Measurements from ENCODE around the gene WDR70. TPM values are rescaled to one million over a fixed set of nuclear protein-coding genes. Genes with fewer than 3 reads are reported as not detected.
"Not testable (repeated sequence)": the region's sequence is repeated elsewhere in the genome, so short reads cannot be mapped to it uniquely, and the experiment has no call there.

Gene WDR70
- total and polyA plus RNA-seq, 2 donors (not counting 1 experiment from before 2014, with no cell fraction given) = 31.4 to 34.0 TPM

DNA sequence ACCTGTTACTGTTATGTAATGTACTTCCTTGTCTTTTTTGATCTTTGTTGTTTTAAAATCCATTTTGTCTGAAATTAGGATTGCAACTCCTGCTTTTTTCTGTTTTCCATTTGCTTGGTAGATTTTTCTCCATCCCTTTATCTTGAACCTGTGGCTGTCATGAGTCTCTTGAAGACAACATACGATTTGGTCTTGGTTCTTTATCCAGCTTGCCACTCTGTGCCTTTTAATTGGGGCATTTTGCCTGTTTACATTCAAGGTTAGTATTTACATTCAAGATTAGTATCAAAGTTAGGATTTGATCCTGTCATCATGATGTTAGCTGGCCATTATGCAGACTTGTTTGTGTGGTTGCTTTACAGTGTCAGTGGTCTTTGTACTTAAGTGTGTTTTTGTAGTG is 304.0 kb downstream of the WDR70 start:
- no peak overlapping the region for H3K9ac ChIP-seq (ENCODE audit: insufficient read depth, low read length)
- DNase-seq (ENCODE audit: low read depth in 2 of 2) = no peak
- H3K4me2 ChIP-seq (ENCODE audit: extremely low read depth, insufficient read depth, low read length) = no peak overlapping the region
- no peaks in the 10 kb centered on the region for H3K27me3 ChIP-seq (ENCODE audit: control insufficient read depth, insufficient read depth, low read length)
- H4K20me1 ChIP-seq (ENCODE audit: control insufficient read depth, extremely low read depth, insufficient read depth, low read length) = no peaks in the 10 kb centered on the region
- H3K36me3 ChIP-seq (ENCODE audit: control insufficient read depth, insufficient read depth, low read length) = no peaks in the 10 kb centered on the region
- H3K27ac ChIP-seq (ENCODE audit: insufficient read depth, low read length) = no peak overlapping the region
- no peaks in the 10 kb centered on the region for H3K9me3 ChIP-seq (ENCODE audit: control insufficient read depth, insufficient read depth, low read depth, low read length)
- no peaks in the 10 kb centered on the region for H3K79me2 ChIP-seq (ENCODE audit: control insufficient read depth, insufficient read depth, low read length)
- TF ChIP-seq CTCF (conservative IDR thresholded peaks at IDR 0.05 in 1 of 2, IDR thresholded peaks at IDR 0.05 in 1 of 2; ENCODE audit: low read depth in 1 of 2, low read length in 2 of 2) = no peak
- TF ChIP-seq EZH2 (IDR thresholded peaks at IDR 0.05; ENCODE audit: low read length, missing control alignments) = no peak
- no peak overlapping the region for H2AFZ ChIP-seq (ENCODE audit: low read length)
- H3K4me3 ChIP-seq (replicated peaks in 1 of 4; ENCODE audit: control extremely low read depth in 1 of 4, insufficient read depth in 1 of 4, low read depth in 3 of 4, low read length in 4 of 4) = no peak overlapping the region
- H3K4me1 ChIP-seq (ENCODE audit: control insufficient read depth, extremely low read depth, insufficient read depth, low read length) = no peaks in the 10 kb centered on the region

DNA sequence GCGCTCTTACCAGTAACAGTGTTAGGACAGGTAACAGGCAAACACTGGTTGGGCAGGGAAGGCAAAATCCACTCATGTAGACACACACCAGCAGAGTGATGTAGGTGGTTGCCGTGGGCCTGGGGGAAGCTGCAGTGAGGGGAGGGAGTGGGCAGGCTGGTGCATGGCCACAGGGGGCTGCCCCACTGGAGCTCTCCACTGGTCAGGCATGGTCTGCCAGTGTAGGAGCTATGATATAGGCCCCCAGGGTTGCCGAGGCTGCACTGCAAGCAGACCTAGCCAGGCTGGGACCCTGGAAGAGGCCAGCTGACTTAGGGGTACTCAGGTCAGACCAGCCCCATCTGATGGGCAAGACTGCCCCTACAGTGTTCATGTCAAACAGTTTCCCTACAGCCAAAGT is 306.1 kb downstream of the WDR70 start:
- H3K4me1 ChIP-seq (ENCODE audit: control insufficient read depth, extremely low read depth, insufficient read depth, low read length) = no peaks in the 10 kb centered on the region
- H3K36me3 ChIP-seq (ENCODE audit: control insufficient read depth, insufficient read depth, low read length) = no peaks in the 10 kb centered on the region
- no peaks in the 10 kb centered on the region for H3K9me3 ChIP-seq (ENCODE audit: control insufficient read depth, insufficient read depth, low read depth, low read length)
- H3K79me2 ChIP-seq (ENCODE audit: control insufficient read depth, insufficient read depth, low read length) = no peaks in the 10 kb centered on the region
- no peak overlapping the region for H3K4me2 ChIP-seq (ENCODE audit: extremely low read depth, insufficient read depth, low read length)
- DNase-seq (ENCODE audit: low read depth in 2 of 2) = no peak
- H3K9ac ChIP-seq (ENCODE audit: insufficient read depth, low read length) = no peak overlapping the region
- TF ChIP-seq CTCF (conservative IDR thresholded peaks at IDR 0.05 in 1 of 2, IDR thresholded peaks at IDR 0.05 in 1 of 2; ENCODE audit: low read depth in 1 of 2, low read length in 2 of 2) (no peak), EZH2 (IDR thresholded peaks at IDR 0.05; ENCODE audit: low read length, missing control alignments) (no peak)
- no peaks in the 10 kb centered on the region for H4K20me1 ChIP-seq (ENCODE audit: control insufficient read depth, extremely low read depth, insufficient read depth, low read length)
- H2AFZ ChIP-seq (ENCODE audit: low read length) = no peak overlapping the region
- H3K27ac ChIP-seq (ENCODE audit: insufficient read depth, low read length) = no peak overlapping the region
- no peaks in the 10 kb centered on the region for H3K27me3 ChIP-seq (ENCODE audit: control insufficient read depth, insufficient read depth, low read length)
- H3K4me3 ChIP-seq (replicated peaks in 1 of 4; ENCODE audit: control extremely low read depth in 1 of 4, insufficient read depth in 1 of 4, low read depth in 3 of 4, low read length in 4 of 4) = no peak overlapping the region

GRCh38 chr5:37685816-37686215 is 306.7 kb downstream of the WDR70 start:
- Histone ChIP-seq H3K27me3 (ENCODE audit: control insufficient read depth, insufficient read depth, low read length) (no peaks in the 10 kb centered on the region), H3K27ac (ENCODE audit: insufficient read depth, low read length) (no peak overlapping the region), H3K9me3 (ENCODE audit: control insufficient read depth, insufficient read depth, low read depth, low read length) (no peaks in the 10 kb centered on the region), H3K4me2 (ENCODE audit: extremely low read depth, insufficient read depth, low read length) (no peak overlapping the region), H3K4me1 (ENCODE audit: control insufficient read depth, extremely low read depth, insufficient read depth, low read length) (no peaks in the 10 kb centered on the region), H3K36me3 (ENCODE audit: control insufficient read depth, insufficient read depth, low read length) (no peaks in the 10 kb centered on the region), H2AFZ (ENCODE audit: low read length) (no peak overlapping the region), H3K79me2 (ENCODE audit: control insufficient read depth, insufficient read depth, low read length) (no peaks in the 10 kb centered on the region), H3K4me3 (replicated peaks in 1 of 4; ENCODE audit: control extremely low read depth in 1 of 4, insufficient read depth in 1 of 4, low read depth in 3 of 4, low read length in 4 of 4) (no peak overlapping the region), H4K20me1 (ENCODE audit: control insufficient read depth, extremely low read depth, insufficient read depth, low read length) (no peaks in the 10 kb centered on the region), H3K9ac (ENCODE audit: insufficient read depth, low read length) (no peak overlapping the region)
- TF ChIP-seq EZH2 (IDR thresholded peaks at IDR 0.05; ENCODE audit: low read length, missing control alignments) = no peak
- no peak for TF ChIP-seq CTCF (conservative IDR thresholded peaks at IDR 0.05 in 1 of 2, IDR thresholded peaks at IDR 0.05 in 1 of 2; ENCODE audit: low read depth in 1 of 2, low read length in 2 of 2)
- DNase-seq (ENCODE audit: low read depth in 2 of 2) = no peak

DNA sequence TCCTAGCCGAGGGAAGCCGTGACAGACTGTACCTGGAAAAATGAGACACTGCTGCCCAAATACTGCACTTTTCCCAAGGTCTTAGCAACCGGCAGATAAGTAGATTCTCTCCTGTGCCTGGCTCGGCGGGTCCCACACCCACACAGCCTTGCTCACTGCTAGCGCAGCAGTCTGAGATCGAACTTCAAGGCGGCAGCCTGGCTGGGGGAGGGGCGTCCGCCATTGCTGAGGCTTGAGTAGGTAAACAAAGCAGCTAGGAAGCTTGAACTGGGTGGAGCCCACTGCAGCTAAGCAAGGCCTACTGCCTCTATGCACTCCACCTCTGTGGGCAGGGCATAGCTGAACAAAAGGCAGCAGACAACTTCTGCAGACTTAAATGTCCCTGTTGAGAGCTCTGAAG is 309.8 kb downstream of the WDR70 start:
- not testable (repeated sequence) for H3K27me3 ChIP-seq (ENCODE audit: control insufficient read depth, insufficient read depth, low read length); H2AFZ ChIP-seq (ENCODE audit: low read length); H3K36me3 ChIP-seq (ENCODE audit: control insufficient read depth, insufficient read depth, low read length); H3K27ac ChIP-seq (ENCODE audit: insufficient read depth, low read length); H3K4me3 ChIP-seq (replicated peaks in 1 of 4; ENCODE audit: control extremely low read depth in 1 of 4, insufficient read depth in 1 of 4, low read depth in 3 of 4, low read length in 4 of 4); H3K4me1 ChIP-seq (ENCODE audit: control insufficient read depth, extremely low read depth, insufficient read depth, low read length); DNase-seq (ENCODE audit: low read depth in 2 of 2); H3K9me3 ChIP-seq (ENCODE audit: control insufficient read depth, insufficient read depth, low read depth, low read length); H3K79me2 ChIP-seq (ENCODE audit: control insufficient read depth, insufficient read depth, low read length); H3K4me2 ChIP-seq (ENCODE audit: extremely low read depth, insufficient read depth, low read length); H3K9ac ChIP-seq (ENCODE audit: insufficient read depth, low read length); H4K20me1 ChIP-seq (ENCODE audit: control insufficient read depth, extremely low read depth, insufficient read depth, low read length)

GRCh38 chr5:37694333-37694732 is 315.2 kb downstream of the WDR70 start:
- not testable (repeated sequence) for H3K27ac ChIP-seq (ENCODE audit: insufficient read depth, low read length); H3K36me3 ChIP-seq (ENCODE audit: control insufficient read depth, insufficient read depth, low read length); H2AFZ ChIP-seq (ENCODE audit: low read length); H3K4me3 ChIP-seq (replicated peaks in 1 of 4; ENCODE audit: control extremely low read depth in 1 of 4, insufficient read depth in 1 of 4, low read depth in 3 of 4, low read length in 4 of 4); H4K20me1 ChIP-seq (ENCODE audit: control insufficient read depth, extremely low read depth, insufficient read depth, low read length); DNase-seq (ENCODE audit: low read depth in 2 of 2); H3K79me2 ChIP-seq (ENCODE audit: control insufficient read depth, insufficient read depth, low read length); H3K9ac ChIP-seq (ENCODE audit: insufficient read depth, low read length); H3K9me3 ChIP-seq (ENCODE audit: control insufficient read depth, insufficient read depth, low read depth, low read length); H3K4me2 ChIP-seq (ENCODE audit: extremely low read depth, insufficient read depth, low read length); H3K27me3 ChIP-seq (ENCODE audit: control insufficient read depth, insufficient read depth, low read length); H3K4me1 ChIP-seq (ENCODE audit: control insufficient read depth, extremely low read depth, insufficient read depth, low read length)

All from fibroblast of lung (primary cell).